Measurements from ENCODE around the gene REST. TPM values are rescaled to one million over a fixed set of nuclear protein-coding genes. Genes with fewer than 3 reads are reported as not detected.

Gene REST
- total RNA-seq, 1 donor from 2014 or later = 24.6 TPM

DNA sequence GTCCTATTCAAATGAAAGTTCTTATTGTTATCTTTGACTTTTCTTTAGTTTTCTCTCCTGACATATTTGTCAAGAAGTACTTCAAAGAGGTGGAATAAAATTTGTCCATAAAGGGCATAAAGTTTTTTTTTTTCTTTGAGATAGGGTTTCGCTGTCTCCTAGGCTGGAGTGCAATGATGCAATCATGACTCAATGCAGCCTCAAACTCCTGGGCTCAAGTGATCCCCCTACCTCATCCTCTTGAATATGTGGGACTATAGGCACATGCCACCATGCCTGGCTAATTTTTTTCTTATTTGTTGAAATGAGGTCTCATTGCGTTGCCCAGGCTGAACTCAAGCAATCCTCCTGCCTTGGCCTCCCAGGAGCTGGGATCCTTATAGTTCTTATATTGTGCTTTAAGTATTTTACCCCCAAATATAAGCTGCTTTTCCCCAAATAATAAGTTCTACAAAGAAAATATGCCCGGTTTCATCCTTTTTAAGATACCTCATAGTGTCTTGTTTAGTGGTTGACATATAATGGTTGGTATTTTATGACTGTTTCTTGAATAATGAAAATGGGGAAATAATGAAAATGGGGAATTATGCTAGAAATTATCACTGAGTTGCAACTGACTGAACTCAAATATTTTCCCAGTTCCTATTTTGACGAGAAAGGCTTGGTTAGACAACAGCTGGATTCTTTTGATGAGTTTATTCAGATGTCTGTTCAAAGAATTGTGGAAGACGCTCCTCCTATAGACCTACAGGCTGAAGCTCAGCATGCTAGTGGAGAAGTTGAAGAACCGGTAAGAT lies 82.6 kb downstream of the REST start:
- H3K4me3 ChIP-seq = no peak overlapping the region
- peaks cover 4% of the 10 kb centered on the region for H3K4me1 ChIP-seq
- H3K9me3 ChIP-seq = no peaks in the 10 kb centered on the region
- H3K36me3 ChIP-seq = peaks cover 0 to 47% of the 10 kb centered on the region in 2 donors
- no peak for DNase-seq (ENCODE audit: extremely low spot score in 2 of 2)
- no peak overlapping the region for H3K27ac ChIP-seq
- intact Hi-C loops (cut with DNase I) = no loop called here
- TF ChIP-seq POLR2AphosphoS5 (IDR thresholded peaks at IDR 0.05; ENCODE audit: insufficient read depth in 1 of 2, low read depth in 1 of 2) (no peak), POLR2A (IDR thresholded peaks at IDR 0.05) (no peak)
- TF ChIP-seq, protein P1, sequence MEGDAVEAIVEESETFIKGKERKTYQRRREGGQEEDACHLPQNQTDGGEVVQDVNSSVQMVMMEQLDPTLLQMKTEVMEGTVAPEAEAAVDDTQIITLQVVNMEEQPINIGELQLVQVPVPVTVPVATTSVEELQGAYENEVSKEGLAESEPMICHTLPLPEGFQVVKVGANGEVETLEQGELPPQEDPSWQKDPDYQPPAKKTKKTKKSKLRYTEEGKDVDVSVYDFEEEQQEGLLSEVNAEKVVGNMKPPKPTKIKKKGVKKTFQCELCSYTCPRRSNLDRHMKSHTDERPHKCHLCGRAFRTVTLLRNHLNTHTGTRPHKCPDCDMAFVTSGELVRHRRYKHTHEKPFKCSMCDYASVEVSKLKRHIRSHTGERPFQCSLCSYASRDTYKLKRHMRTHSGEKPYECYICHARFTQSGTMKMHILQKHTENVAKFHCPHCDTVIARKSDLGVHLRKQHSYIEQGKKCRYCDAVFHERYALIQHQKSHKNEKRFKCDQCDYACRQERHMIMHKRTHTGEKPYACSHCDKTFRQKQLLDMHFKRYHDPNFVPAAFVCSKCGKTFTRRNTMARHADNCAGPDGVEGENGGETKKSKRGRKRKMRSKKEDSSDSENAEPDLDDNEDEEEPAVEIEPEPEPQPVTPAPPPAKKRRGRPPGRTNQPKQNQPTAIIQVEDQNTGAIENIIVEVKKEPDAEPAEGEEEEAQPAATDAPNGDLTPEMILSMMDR (IDR thresholded peaks at IDR 0.05) = no peak
- no peaks in the 10 kb centered on the region for H3K27me3 ChIP-seq

DNA sequence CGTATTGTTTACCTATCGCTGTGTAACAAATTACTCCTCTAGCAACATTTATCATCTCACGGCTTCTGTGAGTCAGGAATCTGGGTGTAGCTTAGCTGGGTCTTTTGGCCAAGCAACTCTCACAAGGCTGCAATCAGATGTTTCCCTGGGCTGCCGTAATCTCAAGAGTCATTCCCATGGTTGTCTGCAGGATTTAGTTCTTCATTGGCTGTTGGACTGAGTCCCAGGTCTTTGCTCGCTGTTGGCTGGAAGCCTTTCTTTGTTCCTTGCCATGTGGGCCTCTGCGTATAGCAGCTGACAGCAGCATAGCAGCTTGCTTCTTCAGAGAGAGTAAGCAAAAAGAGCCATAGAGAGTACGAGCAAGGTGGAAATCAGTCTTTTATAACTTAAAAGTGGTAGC lies 87.8 kb downstream of the REST start:
- DNase-seq (ENCODE audit: extremely low spot score in 2 of 2) = no peak
- intact Hi-C loops (cut with DNase I) = no loop called here
- no peaks in the 10 kb centered on the region for H3K27me3 ChIP-seq
- TF ChIP-seq POLR2A (IDR thresholded peaks at IDR 0.05) = no peak
- peak in 1 of 2 donors; percentile 35 for TF ChIP-seq POLR2AphosphoS5 (IDR thresholded peaks at IDR 0.05; ENCODE audit: insufficient read depth in 1 of 2, low read depth in 1 of 2)
- TF ChIP-seq, protein P1 (IDR thresholded peaks at IDR 0.05) = no peak
- H3K4me1 ChIP-seq = peaks cover 10% of the 10 kb centered on the region
- peaks cover 0 to 35% of the 10 kb centered on the region in 2 donors for H3K36me3 ChIP-seq
- no peaks in the 10 kb centered on the region for H3K9me3 ChIP-seq
- no peak overlapping the region for H3K4me3 ChIP-seq
- peak overlapping the region; percentile 30 for H3K27ac ChIP-seq

DNA sequence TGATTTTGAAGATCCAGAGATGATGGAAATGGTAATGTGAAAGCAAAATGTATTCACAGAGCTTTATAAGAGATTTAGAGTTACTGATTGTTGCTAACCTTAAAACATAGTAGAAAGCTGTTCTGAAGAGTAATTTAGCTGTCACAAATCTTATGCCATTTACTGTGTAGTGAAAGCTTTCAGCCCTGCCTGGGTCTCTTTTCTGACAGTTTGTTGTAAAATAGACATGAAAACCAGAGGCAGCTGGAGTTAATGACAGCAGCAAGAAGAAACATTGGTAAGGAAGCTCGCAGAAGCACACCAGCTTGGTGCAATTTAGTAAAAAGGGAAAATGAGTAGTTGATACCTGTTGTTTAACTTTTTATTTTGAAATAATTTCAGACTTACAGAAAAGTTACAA lies 92.1 kb downstream of the REST start:
- Histone ChIP-seq H3K4me3 (no peak overlapping the region), H3K4me1 (peaks cover 10% of the 10 kb centered on the region), H3K36me3 (peaks cover 0 to 48% of the 10 kb centered on the region in 2 donors), H3K27ac (no peak overlapping the region), H3K27me3 (no peaks in the 10 kb centered on the region), H3K9me3 (no peaks in the 10 kb centered on the region)
- no peak for TF ChIP-seq POLR2AphosphoS5 (IDR thresholded peaks at IDR 0.05; ENCODE audit: insufficient read depth in 1 of 2, low read depth in 1 of 2)
- TF ChIP-seq, protein P1 (IDR thresholded peaks at IDR 0.05) = no peak
- DNase-seq (ENCODE audit: extremely low spot score in 2 of 2) = no peak
- intact Hi-C loops (cut with DNase I) = no loop called here

DNA sequence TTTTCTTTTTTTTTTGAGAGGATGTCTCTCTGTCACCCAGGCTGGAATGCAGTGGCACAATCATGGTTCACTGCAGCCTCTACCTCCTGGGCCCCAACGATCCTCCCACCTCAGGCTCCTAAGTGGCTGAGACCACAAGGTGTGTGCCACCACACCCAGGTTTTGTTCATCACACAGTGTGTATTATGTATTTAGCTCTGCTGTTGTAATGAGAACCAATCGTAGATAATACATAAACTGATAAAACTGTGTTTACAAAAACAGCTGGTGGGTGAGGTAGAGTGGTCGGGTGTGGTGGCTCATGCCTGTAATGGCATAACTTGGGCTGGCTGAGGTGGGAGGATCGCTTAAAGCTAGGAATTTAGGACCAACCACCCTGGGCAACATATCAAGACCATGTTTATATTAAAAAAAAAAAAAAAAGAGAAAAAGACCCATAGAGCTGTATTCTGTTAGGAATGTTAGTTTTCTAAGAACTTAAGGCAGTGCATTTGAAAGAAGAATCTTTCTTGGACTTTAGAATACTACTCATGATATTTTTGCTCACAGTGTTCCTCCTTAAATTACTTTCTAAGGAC lies 105.9 kb downstream of the REST start:
- TF ChIP-seq, protein P1 (IDR thresholded peaks at IDR 0.05) = no peak
- TF ChIP-seq POLR2A (IDR thresholded peaks at IDR 0.05) = no peak
- no peak for TF ChIP-seq POLR2AphosphoS5 (IDR thresholded peaks at IDR 0.05; ENCODE audit: insufficient read depth in 1 of 2, low read depth in 1 of 2)
- Histone ChIP-seq H3K9me3 (no peaks in the 10 kb centered on the region), H3K27ac (no peak overlapping the region), H3K36me3 (peaks cover 9 to 85% of the 10 kb centered on the region in 2 donors), H3K4me3 (no peak overlapping the region), H3K4me1 (no peaks in the 10 kb centered on the region), H3K27me3 (no peaks in the 10 kb centered on the region)
- intact Hi-C loops (cut with DNase I) = no loop called here
- no peak for DNase-seq (ENCODE audit: extremely low spot score in 2 of 2)

Small RNA genes within 50 kb of the gene (small RNA-seq; reads per million reads assigned to genes)
- not detected for gene RNU6-998P

Other genes with a start within 250 kb of the REST start
- 112 TPM for gene HOPX, start 226.6 kb upstream of the REST start, total RNA-seq
- 4.4 TPM for gene SPINK2, start 86.2 kb upstream of the REST start, total RNA-seq
- 25.3 TPM for gene NOA1, start 69.7 kb downstream of the REST start, total RNA-seq
- 56.5 TPM for gene POLR2B, start 71.0 kb downstream of the REST start, total RNA-seq
- gene IGFBP7, start 202.5 kb downstream of the REST start, total RNA-seq = 716 TPM

Measured in vagina (tissue), 2 donors.